Measurements from ENCODE around the gene ZSCAN31.

- TF ChIP-seq RAD21 (IDR thresholded peaks at IDR 0.05 in 1 of 2, conservative IDR thresholded peaks at IDR 0.05 in 1 of 2; ENCODE audit: low read depth in 2 of 2, low read length in 2 of 2), result no peak
- no peak for TF ChIP-seq CTCF (IDR thresholded peaks at IDR 0.05; ENCODE audit: control extremely low read depth in 1 of 3, insufficient read depth in 1 of 3, low read depth in 1 of 3, low read length in 3 of 3)
- no peak for TF ChIP-seq EZH2 (IDR thresholded peaks at IDR 0.05; ENCODE audit: low read depth, low read length, severe bottlenecking)
These were observed 5.9 kb downstream of the ZSCAN31 start for GRCh38 chr6:28330041-28330440.

Data from H1 (cell line).